Epidermal melanocyte (primary cell): ENCODE data around the gene KCND1.
"Not testable (repeated sequence)": the region's sequence is repeated elsewhere in the genome, so short reads cannot be mapped to it uniquely, and the experiment has no call there.

Experiments
- DNase-seq: peaks from one replicate; pipeline ENCODE4 v3.0.0; 2011; ENCODE audit warnings: low spot score; ENCODE audit not compliant: insufficient read length

Gene KCND1

DNA sequence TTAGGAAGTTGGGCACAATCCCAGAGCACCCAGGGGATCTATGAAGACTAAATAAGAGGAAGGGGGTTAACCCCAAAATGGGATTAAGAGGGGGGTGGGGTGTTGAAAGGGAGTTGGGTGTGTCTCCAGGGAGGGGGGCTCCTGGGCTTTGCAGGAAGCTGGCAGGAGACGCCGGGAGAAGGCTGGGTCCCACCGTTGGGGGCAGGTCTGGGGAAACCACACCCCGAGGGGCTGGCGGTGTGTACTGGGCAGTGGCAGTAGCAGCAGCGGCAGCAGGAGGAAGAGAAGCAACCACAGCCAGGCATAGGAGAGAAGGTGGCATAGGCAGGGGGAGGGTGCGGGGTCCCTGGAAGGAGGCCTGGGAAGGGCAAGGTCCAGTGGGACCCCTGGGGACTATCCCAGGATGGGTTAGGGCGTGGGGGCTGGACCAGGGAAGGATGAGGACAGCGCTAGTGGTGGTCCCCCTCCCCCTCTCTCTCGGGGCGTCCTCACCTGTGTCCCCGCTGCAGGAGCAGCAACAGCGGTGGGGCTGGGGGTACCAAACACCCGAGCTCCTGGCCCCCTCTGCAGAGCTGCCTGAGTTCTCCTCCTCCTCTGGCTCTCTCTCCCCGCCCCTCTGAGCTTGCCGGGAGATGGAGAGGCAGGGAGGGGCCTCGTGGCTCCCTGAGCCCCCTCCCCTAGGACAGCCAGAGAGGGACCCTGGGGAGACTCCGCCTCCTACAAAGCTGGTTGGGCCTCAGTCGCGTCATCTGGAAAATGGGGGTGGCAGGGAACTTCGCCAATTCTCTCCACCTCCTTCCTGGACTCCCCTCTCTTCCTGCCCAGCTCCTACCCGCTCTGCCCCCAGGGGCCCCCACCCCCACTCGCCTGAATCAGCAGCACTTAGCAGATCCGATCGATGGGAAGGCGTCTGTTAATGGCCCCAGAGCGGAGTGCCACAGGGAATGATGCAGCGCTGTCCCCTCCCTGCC is at the start of gene KCND1:
Gene KCND1 (minus strand): TSS at position 596 of the 971 bp plus-strand sequence. CDS start 1,573 bp downstream, outside the sequence.
- peak; percentile 19 for DNase-seq

DNA sequence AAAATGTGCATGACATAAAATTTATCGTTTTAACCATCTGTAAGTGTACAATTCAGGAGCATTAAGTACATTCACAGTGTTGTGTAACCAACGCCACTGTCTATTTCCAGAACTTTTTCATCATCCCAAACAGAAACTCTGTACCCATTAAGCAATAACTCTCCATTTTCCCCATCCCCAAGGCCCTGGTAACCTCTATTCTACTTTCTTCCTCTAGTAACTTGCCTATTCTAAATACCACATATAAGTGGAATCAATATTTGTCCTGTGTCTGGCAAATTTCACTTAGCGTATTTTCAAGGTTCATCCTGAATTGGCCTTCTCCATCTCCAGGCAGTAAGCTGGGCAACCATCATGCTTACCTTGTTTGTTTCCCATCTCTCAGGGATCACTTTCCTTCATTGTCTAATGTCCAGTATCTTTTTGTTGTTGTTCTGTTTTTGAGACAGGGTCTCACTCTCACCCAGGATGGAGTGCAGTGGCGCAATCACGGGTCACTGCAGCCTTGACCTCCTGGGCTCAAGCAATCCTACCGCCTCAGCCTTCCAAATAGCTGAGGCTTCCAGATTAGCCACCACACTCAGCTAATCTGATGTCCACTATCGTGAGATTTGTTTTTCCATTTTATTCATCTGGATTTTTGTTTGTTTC is 48.1 kb upstream of the KCND1 start:
- no peak for DNase-seq

DNA sequence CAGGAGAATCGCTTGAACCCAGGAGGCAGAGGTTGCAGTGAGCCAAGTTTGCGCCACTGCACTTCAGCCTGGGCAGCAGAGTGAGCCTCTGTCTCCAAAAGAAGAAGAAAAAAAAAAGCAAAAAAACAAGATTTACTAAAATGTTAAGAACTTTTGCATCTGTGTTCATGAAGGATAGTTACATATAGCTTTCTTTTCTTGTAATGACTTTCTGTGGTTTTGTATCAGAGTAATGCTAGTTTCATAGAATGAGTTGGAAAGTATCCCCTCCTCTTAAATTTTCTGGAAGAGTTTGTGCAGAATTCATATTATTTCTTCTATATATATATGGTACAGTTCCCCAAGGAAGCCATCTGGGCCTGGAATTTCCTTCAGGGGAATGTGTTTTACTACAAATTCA is 47.4 kb upstream of the KCND1 start:
- no peak for DNase-seq

DNA sequence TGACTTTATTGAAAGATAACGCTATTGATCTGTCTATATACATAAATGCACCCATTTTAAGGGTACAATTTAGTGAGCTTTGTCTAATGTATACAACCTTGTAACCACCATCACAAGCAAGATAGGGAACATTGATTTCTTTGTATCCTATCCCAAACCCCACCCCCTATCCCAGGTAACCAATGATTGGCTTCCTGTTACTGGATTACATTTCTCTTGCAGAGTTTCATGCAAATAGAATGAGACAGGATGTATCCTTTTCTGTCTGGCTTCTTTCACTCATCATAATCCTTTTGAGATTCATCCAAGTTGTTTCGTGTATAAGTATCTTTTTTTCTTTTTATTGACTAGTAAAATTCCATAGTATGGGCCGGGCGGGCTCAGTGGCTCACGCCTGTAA is 32.1 kb upstream of the KCND1 start:
- DNase-seq = no peak

DNA sequence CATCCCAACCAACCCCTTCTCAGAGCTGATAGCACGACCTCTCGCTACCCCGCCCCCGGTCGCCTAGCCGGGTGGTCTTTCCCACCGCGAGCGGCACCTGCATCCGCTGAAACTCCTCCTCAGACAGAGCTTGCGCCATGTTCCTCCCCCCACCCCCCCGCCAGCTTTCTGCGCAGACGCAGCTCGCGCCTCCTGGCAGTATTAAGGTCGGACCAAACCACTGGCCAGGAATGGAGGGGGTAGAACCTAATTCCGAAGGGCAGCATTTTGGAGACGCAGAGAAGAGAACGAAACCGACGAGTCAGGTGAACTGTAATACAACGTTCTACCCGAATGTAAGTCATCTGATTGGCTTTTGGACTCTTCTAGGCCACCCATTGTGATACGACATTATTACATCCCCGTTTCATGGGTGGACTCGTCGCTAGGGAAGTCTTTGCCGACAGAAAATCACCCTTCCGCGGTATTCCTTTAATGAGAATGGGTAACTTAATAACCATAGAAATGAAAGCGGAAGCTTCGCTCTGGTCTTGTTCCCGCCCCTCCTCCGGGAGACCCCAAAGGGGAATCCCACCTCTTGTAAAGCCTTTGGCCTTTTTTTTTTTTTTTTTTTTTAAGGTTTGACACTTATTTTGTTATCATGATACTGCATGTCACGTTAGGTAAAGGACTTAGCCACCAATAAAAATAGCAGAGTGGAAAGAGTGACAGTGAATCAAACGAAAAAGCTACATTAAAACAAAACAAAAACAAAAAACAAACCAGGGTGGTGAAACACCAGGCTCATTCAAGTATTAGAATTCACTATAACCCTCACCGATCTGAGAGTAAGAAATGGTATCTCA is 30.7 kb upstream of the KCND1 start, which contains the start of gene GRIPAP1:
Gene GRIPAP1 (minus strand): TSS at position 174 of the 845 bp plus-strand sequence. CDS start 35 bp downstream, at position 139.
- peak; percentile 74 for DNase-seq

DNA sequence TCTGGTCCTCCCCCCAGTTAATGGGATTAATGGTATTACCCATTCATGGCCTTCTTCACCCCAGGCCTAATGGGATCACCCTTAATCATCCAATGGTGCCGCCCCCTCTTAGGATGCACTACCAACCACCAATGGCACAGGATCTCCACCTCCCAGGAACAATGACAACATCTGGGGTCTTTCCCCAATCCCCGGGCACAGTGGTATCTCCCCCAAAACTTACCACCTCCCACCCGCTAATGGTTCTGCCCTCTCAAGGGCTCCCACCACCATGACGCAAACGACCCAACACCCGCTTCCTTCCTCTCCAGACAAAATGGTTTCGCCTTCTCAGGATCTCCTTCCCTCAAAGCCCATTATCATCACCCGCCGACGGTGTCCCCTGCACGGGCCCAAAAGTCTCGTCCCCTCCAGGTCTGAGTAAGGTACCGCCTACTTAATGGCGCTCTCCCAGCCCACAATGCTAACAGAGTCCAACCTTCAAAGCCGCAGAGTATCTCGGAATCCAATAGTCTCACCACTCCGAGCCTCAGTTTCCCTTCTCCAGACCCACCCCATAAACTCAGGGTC is 30.0 kb upstream of the KCND1 start:
- DNase-seq = peak; percentile 19

DNA sequence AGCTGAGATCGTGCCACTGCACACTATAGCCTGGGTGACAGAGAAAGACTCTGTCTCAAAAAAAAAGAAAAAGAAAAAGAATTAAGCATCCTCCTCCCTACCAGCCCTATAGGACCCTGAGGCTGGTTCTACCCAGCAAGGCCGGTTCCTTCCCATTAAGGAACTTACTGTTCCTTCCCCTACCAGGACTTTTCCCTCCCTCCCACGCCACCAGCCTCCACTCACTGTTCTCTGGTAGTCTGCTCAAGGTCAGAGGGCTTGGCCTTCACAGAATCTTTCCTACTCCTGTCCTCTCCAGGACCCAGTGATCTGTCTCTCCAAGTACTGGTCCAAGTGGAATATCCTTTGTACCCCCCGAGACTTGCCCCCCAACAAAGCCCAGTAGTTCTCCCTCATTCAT is 29.0 kb upstream of the KCND1 start:
- no peak for DNase-seq

DNA sequence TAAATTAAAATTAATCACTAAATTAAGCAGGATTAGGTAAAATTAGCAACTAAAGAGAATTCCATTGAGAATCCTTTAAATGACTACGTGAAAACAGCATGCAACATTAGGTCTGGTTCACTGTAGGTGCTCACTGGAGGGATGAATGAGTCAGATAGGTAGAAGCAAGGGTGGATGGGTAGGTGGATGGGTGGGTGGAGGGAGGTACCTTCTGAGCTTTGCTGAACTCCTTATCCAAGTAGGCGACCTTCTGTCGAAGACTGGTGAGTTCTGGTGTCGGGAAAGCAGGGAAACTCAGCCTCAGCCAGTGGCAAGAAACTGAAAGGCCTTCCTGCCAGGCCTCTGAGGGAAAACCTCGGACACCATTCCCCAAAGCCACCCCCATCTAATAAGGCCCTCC is 27.4 kb upstream of the KCND1 start:
- DNase-seq = no peak

DNA sequence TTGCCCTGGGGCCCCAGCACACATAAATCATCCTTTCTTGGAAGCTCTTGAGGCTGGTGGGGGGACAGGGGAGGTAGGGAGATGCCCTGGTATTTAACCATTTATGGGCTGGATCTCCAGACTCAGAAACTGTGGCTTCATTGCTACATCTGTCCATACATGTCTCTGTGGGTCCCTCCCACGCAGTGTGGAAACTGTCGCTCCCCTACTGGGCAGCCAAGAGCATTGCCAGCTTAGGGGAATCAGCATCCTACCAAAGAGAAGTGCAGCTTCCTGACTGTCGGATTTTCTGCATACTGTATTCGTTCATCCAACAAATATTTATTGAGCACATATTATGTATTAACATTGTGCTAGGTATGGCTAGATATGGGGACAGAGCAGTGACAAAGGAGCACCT is 26.7 kb upstream of the KCND1 start:
- no peak for DNase-seq

DNA sequence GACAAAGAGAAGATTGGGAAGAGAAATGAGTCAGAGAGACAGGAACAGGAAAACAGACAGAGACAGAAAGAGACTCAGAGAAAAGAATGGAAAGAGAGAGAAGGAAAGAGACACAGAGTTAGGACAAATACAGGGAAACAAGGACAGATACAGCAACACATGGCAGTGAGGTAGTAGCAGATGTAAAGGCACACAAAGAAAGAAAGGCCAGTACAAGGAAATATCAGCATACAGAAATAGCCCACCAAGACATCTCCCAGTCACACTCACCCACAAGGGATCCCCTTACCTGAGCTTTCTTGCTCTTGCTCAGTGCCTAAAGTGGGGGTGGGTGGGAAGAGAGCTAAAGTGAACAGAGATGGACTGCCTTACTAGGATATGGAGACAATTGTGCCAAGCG is 26.2 kb upstream of the KCND1 start:
- DNase-seq = no peak

DNA sequence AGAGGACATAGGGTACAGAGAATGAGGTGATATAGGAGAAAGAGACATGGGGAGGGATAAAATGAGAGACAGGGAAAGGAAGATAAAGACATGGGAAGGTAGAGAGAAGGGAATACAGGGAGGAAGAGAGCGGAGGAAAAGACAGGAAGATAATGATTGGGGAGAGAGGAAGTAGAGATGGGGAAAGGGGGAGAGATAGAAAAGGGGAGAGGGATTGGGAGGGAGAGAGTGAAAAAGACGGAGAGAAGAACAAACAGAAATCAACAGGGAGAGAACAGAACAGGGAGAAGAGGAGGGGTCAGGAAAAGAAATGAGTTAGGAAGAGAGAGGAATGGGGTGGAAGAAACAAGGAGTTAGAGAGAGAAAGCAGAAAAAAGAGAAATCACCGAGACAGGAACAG is 25.8 kb upstream of the KCND1 start:
- no peak for DNase-seq

DNA sequence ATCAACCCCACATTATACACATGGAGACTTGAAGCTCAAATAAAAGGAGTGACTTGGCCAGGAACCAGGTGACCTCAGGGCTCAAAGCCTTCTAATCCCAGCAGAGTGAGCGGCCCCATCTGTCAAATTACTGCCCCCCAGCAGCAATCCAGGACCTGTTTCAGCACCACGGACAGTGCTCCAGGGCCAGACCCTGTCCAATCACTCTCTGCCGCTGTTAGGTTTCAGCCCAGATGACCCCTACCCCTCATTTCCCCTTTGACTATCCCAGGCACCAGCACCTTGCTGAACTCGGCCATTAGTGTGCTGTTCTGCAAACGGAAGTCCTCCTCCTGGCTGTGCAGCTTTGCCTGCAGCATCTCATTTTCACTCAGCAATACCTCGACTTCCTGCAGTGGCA is 25.3 kb upstream of the KCND1 start:
- no peak for DNase-seq

DNA sequence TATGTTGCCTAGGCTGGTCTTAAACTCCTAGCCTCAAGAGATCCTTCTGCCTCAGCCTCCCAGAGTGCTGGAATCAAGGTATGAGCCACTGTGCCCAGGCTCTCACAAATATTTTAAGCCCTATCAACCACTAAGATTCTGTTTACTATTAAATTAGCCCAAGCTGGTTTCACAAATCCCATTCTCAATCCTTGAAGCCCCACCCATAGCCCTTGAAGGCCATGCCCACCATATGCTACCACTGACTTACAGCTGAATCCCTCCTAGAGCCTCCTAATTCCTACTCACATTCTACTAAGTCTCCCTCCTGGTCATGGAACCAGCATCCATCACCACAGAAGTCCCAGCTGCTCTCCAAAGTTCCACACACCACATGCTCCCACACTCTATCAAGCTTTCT is 20.7 kb upstream of the KCND1 start:
- DNase-seq = no peak

DNA sequence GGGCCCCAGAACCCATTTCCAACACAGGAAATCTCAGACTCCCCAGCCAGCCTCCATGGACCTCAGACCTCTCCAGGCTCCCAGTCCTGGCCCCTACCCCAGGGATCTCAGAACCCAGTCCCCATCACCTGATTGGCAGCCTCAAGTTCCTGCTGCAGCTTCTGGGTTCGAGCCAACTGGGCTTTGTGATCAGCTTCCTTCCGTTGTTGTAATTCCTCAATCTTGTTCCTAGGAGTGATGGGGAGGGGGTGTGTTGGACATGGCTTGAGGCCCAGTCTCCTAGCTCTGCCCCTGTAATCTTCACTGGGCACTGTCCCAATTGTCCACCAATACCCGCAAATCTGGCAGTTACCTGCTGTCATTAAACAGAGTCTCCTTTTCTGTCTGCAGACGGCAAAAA is 17.8 kb upstream of the KCND1 start:
- no peak for DNase-seq

DNA sequence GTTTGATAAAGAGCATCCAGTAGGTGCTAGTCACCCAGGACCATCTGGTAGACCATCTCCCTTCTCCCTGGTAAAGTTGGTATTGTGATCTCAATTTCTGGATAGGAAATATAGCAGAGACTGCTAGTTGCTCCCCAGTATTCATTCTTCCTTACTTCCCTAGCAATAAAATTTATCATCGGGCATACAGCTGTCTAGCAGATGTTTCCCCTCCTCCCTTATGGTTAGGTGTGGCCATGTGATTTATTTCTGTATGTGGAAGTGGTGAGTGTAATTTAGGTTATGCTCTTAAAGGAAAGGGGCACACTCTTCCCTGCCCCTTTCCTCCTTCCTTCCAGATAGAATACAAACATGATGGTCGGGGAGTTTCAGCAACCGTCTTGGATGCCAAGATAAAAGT is 12.3 kb upstream of the KCND1 start:
- no peak for DNase-seq

DNA sequence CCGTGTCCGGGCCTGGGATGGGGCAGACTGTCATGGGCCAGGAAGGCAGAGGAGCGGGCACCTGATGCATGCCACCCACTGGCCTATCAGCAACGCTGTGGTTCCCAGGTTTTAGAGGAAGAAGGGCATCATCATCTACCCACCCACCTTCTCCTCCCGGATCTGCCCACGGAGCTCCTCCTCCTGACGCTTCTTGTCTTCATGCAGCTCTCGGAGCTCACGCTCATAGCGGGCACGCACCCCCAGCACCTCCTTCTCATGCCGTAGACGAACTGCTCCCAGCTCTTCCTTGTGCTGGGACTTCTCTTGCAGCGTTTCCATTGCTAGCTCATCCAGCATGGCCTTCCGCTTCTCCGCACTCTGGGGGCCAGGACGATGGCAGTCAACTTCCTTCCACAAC is 11.4 kb upstream of the KCND1 start:
- DNase-seq = no peak

DNA sequence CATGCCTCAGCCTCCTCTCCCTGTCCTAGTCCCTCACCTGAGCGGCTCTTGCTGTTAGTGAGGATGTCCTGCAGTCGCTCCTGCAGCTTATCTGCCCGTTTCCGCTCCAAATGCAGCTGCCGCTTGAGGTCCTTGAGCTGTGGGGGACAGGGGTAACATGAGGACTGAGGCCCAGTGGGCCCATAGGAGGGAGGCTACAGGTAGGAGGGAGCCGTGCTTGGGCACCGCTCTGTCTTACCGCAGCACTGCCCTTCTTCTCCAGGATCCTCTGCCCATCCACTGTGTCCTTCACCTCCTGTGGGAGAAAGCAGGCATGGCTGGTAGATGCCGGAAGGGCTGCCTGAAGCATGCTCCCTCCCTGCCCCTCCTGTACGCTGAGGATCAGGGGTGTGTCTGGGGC is 9.5 kb upstream of the KCND1 start:
- no peak for DNase-seq

DNA sequence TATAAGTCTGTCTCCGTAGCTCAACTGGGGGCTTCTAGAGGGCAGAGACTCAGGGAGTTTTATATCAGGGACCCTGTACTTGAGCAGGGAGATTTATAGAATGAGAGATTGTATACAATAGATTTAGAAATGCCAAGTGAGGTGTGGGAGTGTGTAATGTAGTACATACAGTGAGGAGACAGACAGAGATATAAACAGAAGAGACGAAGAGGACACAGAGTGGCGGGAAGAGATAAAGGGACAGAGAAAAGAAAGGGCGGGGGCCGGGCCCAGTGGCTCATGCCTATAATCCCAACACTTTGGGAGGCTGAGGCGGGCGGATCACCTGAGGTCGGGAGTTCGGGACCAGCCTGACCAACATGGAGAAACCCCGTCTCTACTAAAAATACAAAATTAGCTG is 8.7 kb upstream of the KCND1 start:
- not testable (repeated sequence) for DNase-seq

DNA sequence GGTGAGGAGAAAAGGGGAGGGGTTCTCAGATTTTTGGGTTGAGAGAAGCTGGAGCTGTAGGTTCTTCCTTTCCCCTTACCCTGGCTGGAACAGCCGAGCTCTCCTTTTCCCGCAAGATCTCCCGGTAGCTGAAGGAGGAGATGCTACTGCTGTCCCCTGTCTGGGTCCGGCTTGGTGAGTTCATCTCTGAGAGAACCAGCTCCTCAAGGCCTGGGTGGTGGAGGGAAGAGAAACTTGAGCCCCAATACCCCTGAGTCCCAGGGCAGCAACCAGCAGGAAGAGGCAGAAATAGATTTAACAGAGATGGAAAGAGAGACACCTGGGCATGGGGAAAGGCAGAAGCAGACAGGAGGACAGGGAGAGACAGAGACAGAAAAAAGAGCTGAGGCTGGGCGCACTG is 6.6 kb upstream of the KCND1 start:
- no peak for DNase-seq

DNA sequence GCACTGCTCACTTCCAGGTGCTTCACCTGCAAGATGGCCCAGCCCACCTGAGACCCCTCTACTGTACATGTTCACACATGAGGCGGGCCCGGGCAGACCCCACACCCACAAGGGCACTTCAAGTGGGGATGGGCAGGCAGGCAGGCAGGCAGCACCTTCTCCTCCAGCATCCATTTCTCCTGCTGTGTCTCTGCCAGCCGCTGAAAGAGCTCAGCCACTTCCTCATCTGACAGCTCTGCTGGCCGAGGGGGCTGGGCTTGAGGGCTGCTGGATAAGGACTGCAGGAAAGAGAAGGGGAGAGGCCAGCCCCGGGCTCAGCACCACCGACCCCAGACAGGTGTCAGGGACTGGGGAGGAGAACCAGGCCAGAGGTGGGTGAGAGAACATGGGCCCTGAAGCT is 4.4 kb upstream of the KCND1 start:
- DNase-seq = no peak

DNA sequence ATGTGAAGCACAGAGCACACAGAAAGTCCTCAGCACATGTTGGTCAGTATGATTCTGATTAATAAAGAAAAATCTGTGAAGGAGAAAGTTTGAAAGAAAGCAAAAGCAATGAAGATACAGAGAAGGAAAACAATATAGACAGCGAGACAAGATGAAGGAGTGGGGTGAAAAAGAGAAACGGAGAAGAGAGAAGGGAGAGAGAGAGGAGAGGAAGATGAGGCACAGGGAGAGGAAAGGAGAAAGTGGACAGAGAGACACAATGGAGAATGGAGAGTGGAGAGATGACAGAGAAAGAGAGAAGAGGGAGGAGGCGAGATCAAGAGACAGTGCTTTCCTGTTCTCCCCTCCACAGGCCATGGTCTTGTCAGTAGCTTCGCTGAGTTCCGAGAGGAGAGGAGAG is 3.9 kb upstream of the KCND1 start:
- DNase-seq = no peak
